HL-60 (cell line): ENCODE measurements around the gene RGCC.

Experiments used
- CTCF ChIP-seq: IDR thresholded peaks from one replicate; pipeline ENCODE4 v1.5.1; 2011; ENCODE audit warnings: low read length, control low read depth, inconsistent platforms; ENCODE audit not compliant: insufficient read depth
- POLR2AphosphoS5 ChIP-seq: IDR thresholded peaks from 2 replicates; pipeline ENCODE4 v1.6.1; 2012; ENCODE audit warnings: low read depth

- TF ChIP-seq POLR2AphosphoS5 (no peak), CTCF (no peak)
Observed at GRCh38 chr13:41509971-41510370, 52.6 kb downstream of the RGCC start.
